ENCODE data around the gene TBX2. TPM values are rescaled to one million over a fixed set of nuclear protein-coding genes. Genes with fewer than 3 reads are reported as not detected.
"Not testable (repeated sequence)": the region's sequence is repeated elsewhere in the genome, so short reads cannot be mapped to it uniquely, and the experiment has no call there.

TBX2 gene
- total RNA-seq, 2 experiments from 2014 or later, result not detected

DNA sequence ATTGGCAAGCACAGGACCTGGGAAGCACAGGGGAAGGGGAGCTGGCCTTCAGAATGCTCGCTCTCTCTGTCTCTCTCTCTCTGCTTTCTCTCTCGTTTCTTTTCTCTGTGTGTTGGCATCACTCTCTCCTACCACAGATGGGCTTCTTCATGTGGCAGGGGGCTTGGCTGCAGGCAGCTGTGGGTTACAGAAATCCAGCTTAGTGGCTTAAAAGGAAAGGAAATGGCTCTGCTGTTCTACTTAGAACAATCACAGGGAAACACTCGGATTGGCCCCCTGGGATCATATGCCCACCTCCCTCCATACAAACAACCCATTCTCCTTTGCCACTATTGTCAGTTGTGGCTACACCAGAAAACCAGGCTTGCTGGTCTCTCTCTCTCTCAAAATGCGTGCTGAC lies 20.4 kb downstream of the TBX2 start:
- POLR2A ChIA-PET, result no interaction called here

DNA sequence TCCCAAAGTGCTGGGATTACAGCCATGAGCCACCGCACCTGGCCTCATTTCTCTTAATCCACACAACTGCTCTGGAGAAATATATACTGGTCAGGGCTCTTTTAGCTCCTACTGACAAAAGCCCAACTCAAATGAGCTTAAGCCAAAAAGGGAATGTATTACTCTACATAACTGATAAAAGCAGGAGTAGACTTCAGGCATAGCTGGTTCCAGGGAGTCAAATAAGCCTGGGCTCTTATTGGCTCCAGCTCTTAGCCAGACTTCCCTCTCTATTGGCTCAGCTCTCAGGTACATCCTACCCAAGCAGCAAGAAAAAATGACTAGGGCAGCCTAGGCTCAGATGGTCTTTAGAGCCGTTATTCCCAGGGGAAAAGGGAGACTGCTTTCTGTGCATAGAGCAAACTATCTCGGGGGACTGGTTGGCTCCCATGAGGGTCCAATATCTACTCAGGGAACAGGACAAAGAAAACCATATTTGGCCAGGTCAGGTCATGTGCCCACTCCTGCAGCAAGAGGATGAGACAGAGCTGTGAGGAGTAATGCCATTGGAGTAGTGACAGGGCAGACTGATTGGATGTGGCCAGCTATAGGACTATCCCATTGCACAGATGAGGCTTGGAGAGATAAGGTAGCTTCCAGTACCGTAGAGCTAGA lies 21.2 kb downstream of the TBX2 start:
- Mint-ChIP-seq H3K27me3 (peaks cover 50% of the 10 kb centered on the region), H3K27ac (no peak overlapping the region), H3K9me3 (no peaks in the 10 kb centered on the region), H3K36me3 (ENCODE audit: low read depth) (no peaks in the 10 kb centered on the region), H3K4me1 (no peaks in the 10 kb centered on the region), H3K4me3 (no peak overlapping the region)
- POLR2A ChIA-PET, result no interaction called here
- CTCF ChIA-PET, result interaction anchor here (1.1 kb wide), 1 partner anchor 9 kb away, joined by 4 read pairs; no protein-coding TSS in a partner anchor
- DNase-seq, result no peak

More for the DNA sequence above, 20.4 kb downstream of the TBX2 start:
- H3K9me3 Mint-ChIP-seq, result no peaks in the 10 kb centered on the region
- H3K36me3 Mint-ChIP-seq (ENCODE audit: low read depth), result no peaks in the 10 kb centered on the region
- H3K4me3 Mint-ChIP-seq, result no peak overlapping the region
- H3K27me3 Mint-ChIP-seq, result peaks cover 51% of the 10 kb centered on the region
- H3K27ac Mint-ChIP-seq, result no peak overlapping the region
- no peaks in the 10 kb centered on the region for H3K4me1 Mint-ChIP-seq
- DNase-seq, result no peak
- CTCF ChIA-PET, result interaction anchor here (0.6 kb wide), 1 partner anchor 144 kb away, joined by 4 read pairs; no protein-coding TSS in a partner anchor

DNA sequence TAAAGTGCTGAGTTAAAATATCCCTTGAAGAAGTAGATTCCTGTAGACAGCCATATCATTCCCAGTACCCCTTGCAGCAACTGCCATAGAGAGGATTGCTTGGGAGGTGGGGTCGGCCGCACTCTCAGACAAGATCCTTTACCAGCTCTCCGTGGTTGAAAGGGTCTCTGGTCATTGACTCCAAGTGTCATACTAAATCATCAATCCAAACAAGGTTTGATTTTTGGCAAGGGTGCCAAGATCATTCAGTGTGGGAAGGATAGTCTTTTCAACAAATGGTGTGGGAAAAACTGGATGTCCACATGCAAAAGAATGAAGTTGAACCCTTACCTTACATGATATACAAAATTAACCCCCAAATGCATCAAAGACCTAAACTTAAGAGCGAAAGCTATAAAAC lies 21.8 kb downstream of the TBX2 start:
- Mint-ChIP-seq H3K36me3 (ENCODE audit: low read depth) (no peaks in the 10 kb centered on the region), H3K27ac (no peak overlapping the region), H3K4me1 (no peaks in the 10 kb centered on the region), H3K4me3 (no peak overlapping the region), H3K9me3 (no peaks in the 10 kb centered on the region), H3K27me3 (peaks cover 46% of the 10 kb centered on the region)
- DNase-seq, result no peak
- CTCF ChIA-PET, result interaction anchor here (1.1 kb wide), 1 partner anchor 9 kb away, joined by 4 read pairs; no protein-coding TSS in a partner anchor
- POLR2A ChIA-PET, result no interaction called here

DNA sequence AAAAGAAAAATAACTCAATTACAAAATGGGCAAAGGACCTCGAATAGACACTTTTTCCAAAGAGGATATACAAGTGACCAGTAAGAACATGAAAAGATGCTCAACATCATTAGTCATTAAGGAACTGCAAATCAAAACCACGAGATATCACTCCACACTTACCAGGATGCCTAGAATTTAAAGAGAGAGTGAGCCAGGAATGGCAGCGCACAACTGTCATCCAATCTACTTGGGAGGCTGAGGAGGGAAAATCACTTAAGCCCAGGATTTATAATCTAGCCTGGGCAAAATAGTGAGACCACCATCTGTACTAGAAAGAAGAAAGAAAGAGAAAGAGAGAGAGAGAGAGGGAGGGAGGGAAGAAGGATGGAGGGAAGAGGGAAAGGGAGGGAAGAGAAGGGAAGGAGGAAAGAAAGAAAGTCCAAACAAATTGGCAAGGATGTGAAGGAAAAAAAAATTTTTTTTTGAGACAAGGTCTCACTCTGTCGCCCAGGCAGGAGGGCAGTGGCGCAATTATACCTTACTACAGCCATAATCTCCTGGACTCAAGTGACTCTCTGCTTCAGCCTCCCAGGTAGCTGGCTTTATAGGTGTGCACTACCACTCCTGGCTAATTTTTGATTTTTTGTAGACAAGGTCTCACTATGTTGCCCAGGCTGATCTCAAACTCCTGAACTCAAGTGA lies 22.6 kb downstream of the TBX2 start:
- Mint-ChIP-seq H3K27me3 (peaks cover 49% of the 10 kb centered on the region), H3K9me3 (no peaks in the 10 kb centered on the region), H3K27ac (no peak overlapping the region), H3K4me3 (no peak overlapping the region), H3K36me3 (ENCODE audit: low read depth) (no peaks in the 10 kb centered on the region), H3K4me1 (no peaks in the 10 kb centered on the region)
- POLR2A ChIA-PET, result no interaction called here
- DNase-seq, result no peak
- CTCF ChIA-PET, result no interaction called here

DNA sequence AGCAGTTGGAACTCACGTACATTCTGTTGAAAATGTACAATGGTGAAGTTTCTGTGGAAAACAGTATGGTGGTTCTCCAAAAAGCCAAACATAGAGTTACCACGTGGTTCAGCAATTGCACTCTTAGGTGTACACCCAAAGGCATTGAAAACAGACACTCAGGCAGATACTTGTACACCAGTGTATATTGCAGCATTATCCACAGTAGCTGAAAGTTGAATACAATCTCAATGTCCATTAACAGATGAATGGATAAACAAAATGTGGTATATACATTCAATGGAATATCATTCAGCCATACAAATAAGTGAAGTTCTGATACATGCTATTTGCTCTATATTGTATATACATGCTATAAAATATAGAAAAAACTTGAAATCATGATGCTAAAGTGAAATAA lies 23.2 kb downstream of the TBX2 start:
- no peak overlapping the region for H3K4me3 Mint-ChIP-seq
- ChIA-PET POLR2A (no interaction called here), CTCF (no interaction called here)
- H3K36me3 Mint-ChIP-seq (ENCODE audit: low read depth), result no peaks in the 10 kb centered on the region
- H3K27me3 Mint-ChIP-seq, result peaks cover 52% of the 10 kb centered on the region
- no peak for DNase-seq
- no peaks in the 10 kb centered on the region for H3K9me3 Mint-ChIP-seq
- no peak overlapping the region for H3K27ac Mint-ChIP-seq
- H3K4me1 Mint-ChIP-seq, result no peaks in the 10 kb centered on the region

- Mint-ChIP-seq H3K27ac (no peak overlapping the region), H3K36me3 (ENCODE audit: low read depth) (no peaks in the 10 kb centered on the region), H3K4me3 (no peak overlapping the region), H3K9me3 (no peaks in the 10 kb centered on the region), H3K27me3 (peaks cover 48% of the 10 kb centered on the region), H3K4me1 (no peaks in the 10 kb centered on the region)
- POLR2A ChIA-PET, result no interaction called here
- no peak for DNase-seq
- CTCF ChIA-PET, result interaction anchor here (0.6 kb wide), 1 partner anchor 756 kb away, joined by 8 read pairs; no protein-coding TSS in a partner anchor
These were observed 24.5 kb downstream of the TBX2 start for GRCh38 chr17:61423967-61424649.

- no peaks in the 10 kb centered on the region for H3K36me3 Mint-ChIP-seq (ENCODE audit: low read depth)
- peaks cover 38% of the 10 kb centered on the region for H3K27me3 Mint-ChIP-seq
- H3K9me3 Mint-ChIP-seq, result no peaks in the 10 kb centered on the region
- ChIA-PET CTCF (no interaction called here), POLR2A (no interaction called here)
- DNase-seq, result no peak
- no peaks in the 10 kb centered on the region for H3K4me1 Mint-ChIP-seq
- H3K27ac Mint-ChIP-seq, result no peak overlapping the region
- H3K4me3 Mint-ChIP-seq, result no peak overlapping the region
These were observed 26.2 kb downstream of the TBX2 start for GRCh38 chr17:61425682-61426481.

GRCh38 chr17:61426482-61427304 lies 27.1 kb downstream of the TBX2 start:
- H3K27me3 Mint-ChIP-seq, result peaks cover 34% of the 10 kb centered on the region
- H3K36me3 Mint-ChIP-seq (ENCODE audit: low read depth), result no peaks in the 10 kb centered on the region
- ChIA-PET CTCF (interaction anchor here (0.9 kb wide), 1 partner anchor 14 kb away, joined by 3 read pairs; no protein-coding TSS in a partner anchor), POLR2A (no interaction called here)
- H3K4me1 Mint-ChIP-seq, result no peaks in the 10 kb centered on the region
- no peaks in the 10 kb centered on the region for H3K9me3 Mint-ChIP-seq
- no peak overlapping the region for H3K4me3 Mint-ChIP-seq
- H3K27ac Mint-ChIP-seq, result no peak overlapping the region
- DNase-seq, result no peak

- DNase-seq, result no peak
- H3K27me3 Mint-ChIP-seq, result peaks cover 27% of the 10 kb centered on the region
- H3K9me3 Mint-ChIP-seq, result no peaks in the 10 kb centered on the region
- H3K27ac Mint-ChIP-seq, result no peak overlapping the region
- no peak overlapping the region for H3K4me3 Mint-ChIP-seq
- H3K4me1 Mint-ChIP-seq, result no peaks in the 10 kb centered on the region
- ChIA-PET CTCF (no interaction called here), POLR2A (no interaction called here)
- no peaks in the 10 kb centered on the region for H3K36me3 Mint-ChIP-seq (ENCODE audit: low read depth)
These were observed 27.9 kb downstream of the TBX2 start for GRCh38 chr17:61427567-61427966.

GRCh38 chr17:61429274-61429673 lies 29.6 kb downstream of the TBX2 start:
- POLR2A ChIA-PET, result no interaction called here
- CTCF ChIA-PET, result no interaction called here
- peaks cover 24% of the 10 kb centered on the region for H3K27me3 Mint-ChIP-seq
- no peaks in the 10 kb centered on the region for H3K4me1 Mint-ChIP-seq
- no peak for DNase-seq
- no peak overlapping the region for H3K4me3 Mint-ChIP-seq
- H3K9me3 Mint-ChIP-seq, result no peaks in the 10 kb centered on the region
- H3K36me3 Mint-ChIP-seq (ENCODE audit: low read depth), result no peaks in the 10 kb centered on the region
- H3K27ac Mint-ChIP-seq, result no peak overlapping the region

DNA sequence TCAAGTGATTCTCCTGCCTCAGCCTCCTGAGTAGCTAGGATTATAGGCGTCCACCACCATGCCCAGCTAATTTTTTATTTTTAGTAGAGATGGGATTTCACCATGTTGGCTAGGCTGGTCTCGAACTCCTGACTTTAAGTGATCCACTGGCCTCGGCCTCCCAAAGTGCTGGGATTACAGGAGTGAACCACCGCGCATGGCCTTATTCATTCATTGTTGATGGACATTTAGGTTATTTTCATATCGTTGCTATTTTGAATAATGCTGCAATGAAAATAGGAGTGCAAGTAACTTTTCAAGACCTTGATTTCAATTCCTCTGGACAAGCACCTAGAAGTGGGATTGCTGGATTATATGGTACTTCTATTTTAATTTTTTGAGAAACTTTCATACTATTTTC lies 30.2 kb downstream of the TBX2 start:
- H3K9me3 Mint-ChIP-seq; H3K4me3 Mint-ChIP-seq; H3K4me1 Mint-ChIP-seq; H3K27ac Mint-ChIP-seq; CTCF ChIA-PET; DNase-seq; H3K36me3 Mint-ChIP-seq (ENCODE audit: low read depth); POLR2A ChIA-PET: not testable (repeated sequence)
- H3K27me3 Mint-ChIP-seq, result peaks cover 30% of the 10 kb centered on the region

DNA sequence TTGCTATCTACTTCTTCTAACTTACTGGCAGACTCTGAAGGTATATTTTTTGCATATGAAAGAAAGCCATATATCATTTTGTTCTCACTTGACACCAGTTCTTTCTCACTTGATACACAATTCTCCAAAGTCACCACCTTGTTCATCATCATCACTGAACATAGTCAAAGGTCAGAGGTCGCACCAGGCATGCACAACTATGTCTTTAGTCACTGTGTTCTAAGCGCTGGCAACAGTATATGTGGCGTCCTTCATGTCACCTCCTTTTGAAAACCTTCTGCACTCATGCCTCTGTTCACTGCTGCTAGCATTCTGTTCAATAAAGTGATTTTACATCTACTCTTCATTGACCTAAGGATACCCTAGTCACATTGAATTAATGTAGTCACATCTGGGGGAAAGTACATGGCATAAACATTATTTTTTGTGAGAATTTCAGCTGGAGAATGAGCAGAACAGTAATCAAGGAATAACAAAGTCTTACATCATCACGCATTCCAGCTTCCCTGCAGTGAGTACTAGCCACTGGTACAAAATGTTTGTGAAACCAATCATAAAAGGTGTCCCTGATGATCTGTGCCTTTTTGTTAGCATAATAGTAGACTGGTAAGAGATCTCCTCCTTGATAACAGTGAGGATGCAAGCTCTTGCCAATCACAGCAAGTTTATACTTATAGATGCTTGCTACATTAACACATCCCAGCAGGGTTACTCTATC lies 32.1 kb downstream of the TBX2 start:
- DNase-seq, result no peak
- Mint-ChIP-seq H3K36me3 (ENCODE audit: low read depth) (no peaks in the 10 kb centered on the region), H3K4me3 (no peak overlapping the region), H3K27me3 (peaks cover 41% of the 10 kb centered on the region), H3K27ac (no peak overlapping the region), H3K9me3 (no peaks in the 10 kb centered on the region), H3K4me1 (no peaks in the 10 kb centered on the region)
- ChIA-PET CTCF (no interaction called here), POLR2A (no interaction called here)

Data from activated CD4-positive, alpha-beta T cell treated with anti-CD3 and anti-CD28 coated beads, Interleukin-2, amount 10 ng/mL, durations not matched to agents 7 days and 5 days (primary cell).